Measurements from ENCODE around the gene SIX5. TPM values are rescaled to one million over a fixed set of nuclear protein-coding genes. Genes with fewer than 3 reads are reported as not detected.

Gene SIX5
- total RNA-seq, 1 experiment from 2014 or later: 26.0 TPM

- Mint-ChIP-seq H3K27me3 (ENCODE audit: low read depth) (peaks cover 27% of the 10 kb centered on the region), H3K27ac (no peak overlapping the region), H3K9me3 (no peaks in the 10 kb centered on the region), H3K36me3 (peaks cover 18% of the 10 kb centered on the region), H3K4me1 (peaks cover 22% of the 10 kb centered on the region), H3K4me3 (no peak overlapping the region)
- DNase-seq (ENCODE audit: low spot score) (no peak), ATAC-seq (no peak)
- ChIA-PET CTCF (interaction anchor here (0.6 kb wide), 1 partner anchor 8 kb away, joined by 3 read pairs; the partner anchor contains the start of gene SIX5), POLR2A (interaction anchor here (0.9 kb wide), 1 partner anchor 8 kb away, joined by 4 read pairs; the partner anchor contains the start of gene SIX5)
- TF ChIP-seq PRDM15 (CRISPR knock-in tag; IDR thresholded peaks at IDR 0.05) (no peak), ZNF425 (CRISPR knock-in tag; conservative IDR thresholded peaks at IDR 0.05) (no peak), ZNF532 (CRISPR knock-in tag; IDR thresholded peaks at IDR 0.05; ENCODE audit: borderline replicate concordance) (no peak), CBFB (CRISPR knock-in tag; IDR thresholded peaks at IDR 0.05; ENCODE audit: low read depth) (no peak), TEAD4 (CRISPR knock-in tag; IDR thresholded peaks at IDR 0.05) (no peak), IRF2 (CRISPR knock-in tag; IDR thresholded peaks at IDR 0.05; ENCODE audit: borderline replicate concordance, low read depth) (no peak), E2F1 (CRISPR knock-in tag; IDR thresholded peaks at IDR 0.05) (no peak), NFYB (CRISPR knock-in tag; conservative IDR thresholded peaks at IDR 0.05; ENCODE audit: low read depth) (no peak), FOXP4 (CRISPR knock-in tag; IDR thresholded peaks at IDR 0.05) (no peak), MAX (CRISPR knock-in tag; IDR thresholded peaks at IDR 0.05) (no peak), SMAD4 (CRISPR knock-in tag; IDR thresholded peaks at IDR 0.05) (no peak)
Measured at GRCh38 chr19:45777395-45777961, 8.4 kb upstream of the SIX5 start.

All from WTC11 (cell line).